Measurements from ENCODE around the gene PIPOX.

The PIPOX gene

DNA sequence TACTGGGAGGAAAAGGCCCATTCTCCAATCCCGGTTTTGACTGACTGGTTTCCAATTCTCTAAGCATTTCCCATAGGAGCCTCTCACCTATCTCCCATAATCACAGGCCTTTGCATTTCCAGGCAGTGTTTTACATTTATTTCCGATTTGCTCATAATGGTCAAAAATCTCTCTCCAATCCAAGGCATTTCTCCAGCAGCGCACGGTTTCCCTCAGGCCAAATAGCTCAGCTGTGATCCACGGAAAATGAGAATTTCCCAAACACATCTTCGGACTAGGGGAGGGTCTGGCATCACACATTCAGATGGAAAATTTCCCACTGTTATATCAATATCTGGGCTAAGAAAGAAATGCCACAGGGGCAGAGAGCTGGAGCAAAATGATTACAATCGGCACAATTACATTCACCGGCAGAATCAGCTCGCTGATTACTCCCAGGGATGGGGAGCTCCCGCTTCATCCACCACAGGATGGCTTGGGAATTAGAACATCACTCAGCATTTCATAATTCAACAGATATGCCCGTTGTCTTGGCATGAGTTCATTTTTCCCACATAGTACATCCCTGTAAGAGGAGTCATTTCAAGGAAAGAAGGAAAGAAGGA, 6.7 kb downstream of the PIPOX start:
- DNase-seq: no peak

DNA sequence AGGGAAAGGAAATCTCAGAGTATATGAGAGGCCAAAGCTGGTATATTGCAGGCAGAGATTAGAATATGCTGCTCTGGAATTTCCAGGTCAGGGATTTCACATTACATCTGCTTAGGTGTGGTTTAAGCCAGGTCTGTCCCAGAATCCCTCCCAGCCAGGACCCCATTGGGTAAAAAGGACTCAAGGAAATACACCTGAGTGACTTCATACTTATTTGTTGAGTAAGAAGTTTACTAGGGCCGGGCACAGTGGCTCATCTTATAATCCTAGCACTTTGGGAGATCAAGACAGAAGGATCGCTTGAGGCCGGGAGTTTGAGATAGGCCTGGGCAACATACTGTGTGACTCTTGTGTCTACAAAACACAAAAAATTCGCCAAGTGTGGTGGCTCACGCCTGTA, 7.2 kb downstream of the PIPOX start:
- DNase-seq: no peak

DNA sequence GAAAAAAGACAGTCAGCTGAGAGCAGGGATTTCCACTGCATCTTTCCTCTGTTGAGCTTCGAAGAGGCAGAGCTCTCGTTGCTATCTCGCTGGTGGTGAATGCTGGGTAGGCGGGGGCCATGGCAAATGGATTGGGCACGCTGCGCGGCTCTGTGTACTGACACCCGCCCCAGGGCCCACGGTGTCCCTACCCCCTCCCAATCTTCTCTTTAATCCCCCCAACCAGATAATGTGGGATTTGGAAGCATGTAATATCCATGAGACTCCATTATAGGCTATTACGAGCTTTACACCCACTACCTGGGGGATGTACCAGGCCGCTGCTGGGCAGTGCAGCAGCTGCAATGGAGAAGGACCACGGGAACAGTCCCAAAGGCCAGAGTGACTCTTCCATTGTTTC, 8.3 kb downstream of the PIPOX start:
- DNase-seq: no peak

DNA sequence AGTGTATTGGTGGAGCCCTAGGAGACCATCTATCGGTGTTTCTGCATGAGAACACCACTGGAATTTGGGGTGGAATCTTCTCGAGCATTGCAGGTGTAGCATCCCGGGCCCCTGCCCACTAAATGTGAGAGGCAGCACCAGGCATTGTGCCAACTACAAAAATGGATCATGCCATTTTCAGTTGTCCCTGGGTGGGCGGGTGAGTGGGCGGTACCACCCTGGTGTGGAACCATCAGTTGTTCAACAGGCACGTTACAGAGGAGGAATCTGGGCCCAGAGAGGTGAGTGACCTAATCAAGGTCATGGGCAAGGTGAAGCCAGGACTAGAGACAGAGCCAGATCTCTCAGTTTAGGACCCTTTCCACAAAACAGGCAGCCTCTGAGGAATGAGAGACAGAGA, 8.8 kb downstream of the PIPOX start:
- no peak for DNase-seq

DNA sequence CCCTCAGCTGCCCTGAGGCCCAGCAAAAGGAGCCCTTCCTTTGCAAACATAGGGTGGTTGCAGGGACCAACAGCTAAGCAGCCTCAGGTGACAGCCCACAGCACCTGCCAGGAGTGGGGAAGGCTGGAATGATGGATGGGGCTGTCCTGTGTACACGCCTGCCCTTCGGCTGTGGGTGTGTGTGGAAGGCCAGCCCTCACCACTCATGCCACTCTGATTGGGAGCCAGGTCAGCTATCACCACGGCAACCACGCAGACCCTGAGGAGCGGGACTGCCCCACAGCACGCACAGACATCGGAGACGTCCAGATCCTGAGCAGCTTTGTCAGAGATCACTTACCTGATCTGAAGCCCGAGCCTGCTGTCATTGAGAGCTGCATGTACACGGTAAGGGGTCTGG, 11.9 kb downstream of the PIPOX start:
- DNase-seq: no peak

DNA sequence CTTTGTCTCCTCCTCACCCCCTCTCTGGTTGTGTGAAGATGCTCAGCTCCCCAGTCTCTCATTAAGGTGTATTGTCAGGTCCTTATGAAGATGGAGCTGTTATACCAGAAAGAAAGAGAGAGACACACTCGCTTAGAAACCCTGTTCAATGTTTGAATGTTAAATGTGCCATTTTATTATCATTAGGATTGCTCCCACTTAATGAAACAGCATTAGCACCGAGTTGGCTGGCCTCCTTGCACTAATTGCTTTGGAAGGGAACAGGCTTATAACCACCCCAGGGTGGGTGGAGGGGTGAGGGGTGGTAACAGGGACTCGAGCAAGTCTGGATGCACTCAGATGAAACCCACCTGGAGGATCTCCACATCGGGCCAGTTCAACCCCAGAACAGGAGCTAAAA, 14.4 kb downstream of the PIPOX start:
- DNase-seq: no peak

DNA sequence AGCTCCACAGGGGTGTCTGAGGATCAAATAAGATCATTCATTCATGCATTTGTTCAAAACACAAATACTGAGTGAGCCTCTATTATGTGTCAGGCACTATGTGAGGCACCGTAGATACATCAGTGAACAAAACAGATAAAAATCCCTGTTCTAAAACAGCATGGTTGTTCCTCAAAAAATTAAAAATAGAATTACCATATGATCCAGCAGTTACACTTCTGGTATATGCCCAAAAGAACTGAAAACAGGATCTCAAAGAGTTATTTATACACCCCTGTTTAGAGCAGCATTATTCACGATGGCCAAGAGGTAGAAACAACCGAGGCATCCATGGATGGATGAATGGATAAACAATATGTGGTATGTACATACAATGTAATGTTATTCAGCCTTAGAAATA, 15.4 kb downstream of the PIPOX start:
- DNase-seq: no peak

DNA sequence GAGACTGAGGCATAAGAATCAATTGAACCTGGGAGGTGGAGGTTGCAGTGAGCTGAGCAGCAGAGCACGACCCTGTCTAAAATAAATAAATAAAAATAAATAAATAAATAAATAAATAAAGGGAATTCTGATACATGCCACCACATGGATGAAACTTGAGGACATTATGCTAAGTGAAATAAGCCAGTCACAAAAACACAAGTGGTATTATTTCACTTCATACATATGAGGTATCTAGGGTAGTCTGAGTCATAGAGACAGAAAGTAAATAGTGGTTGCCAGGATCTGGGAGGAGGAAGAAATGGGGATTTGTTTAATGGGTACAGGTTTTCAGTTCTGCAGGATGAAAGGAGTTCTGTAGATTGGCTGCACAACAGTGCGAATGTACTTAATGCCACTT, 16.3 kb downstream of the PIPOX start:
- no peak for DNase-seq

DNA sequence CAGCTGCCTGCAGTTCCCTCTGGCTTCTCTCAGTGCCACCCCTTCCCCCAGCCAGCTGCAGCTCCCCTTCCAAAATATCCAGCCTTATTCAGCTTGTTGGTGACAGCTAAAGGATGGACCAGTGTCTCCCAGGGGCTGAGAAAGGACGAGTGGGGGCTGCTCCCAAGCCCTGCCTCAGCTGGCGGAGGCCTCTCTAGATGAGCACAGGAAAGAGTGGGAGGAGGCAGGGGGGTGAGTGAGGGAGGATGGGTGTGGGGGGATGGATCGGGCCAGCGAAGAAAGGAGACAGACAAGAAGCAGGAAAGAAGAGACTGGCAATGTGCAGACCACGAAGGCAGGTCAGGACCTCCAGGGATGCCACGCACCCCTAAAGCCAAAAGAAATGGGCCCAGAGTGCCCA, 17.5 kb downstream of the PIPOX start:
- no peak for DNase-seq

DNA sequence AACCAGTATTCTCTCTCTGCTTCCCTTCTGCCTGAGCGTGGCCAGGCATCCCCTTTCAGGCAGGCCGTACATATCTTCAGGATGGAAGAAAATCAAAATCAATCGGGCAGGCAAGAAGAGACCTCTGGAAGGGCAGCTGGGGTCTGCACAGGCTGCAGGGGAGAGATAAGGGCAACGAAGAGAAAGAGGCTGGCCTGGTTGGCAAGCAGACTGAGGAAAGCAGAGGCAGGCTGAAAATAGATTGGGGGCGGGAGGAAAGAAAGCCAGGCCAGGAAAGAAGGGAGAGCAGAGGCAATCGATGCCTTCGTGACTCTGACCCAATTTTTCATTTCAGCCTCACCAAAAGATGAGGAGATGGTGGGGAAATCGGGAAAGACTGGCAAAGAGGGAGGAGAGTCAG, 18.1 kb downstream of the PIPOX start:
- no peak for DNase-seq

DNA sequence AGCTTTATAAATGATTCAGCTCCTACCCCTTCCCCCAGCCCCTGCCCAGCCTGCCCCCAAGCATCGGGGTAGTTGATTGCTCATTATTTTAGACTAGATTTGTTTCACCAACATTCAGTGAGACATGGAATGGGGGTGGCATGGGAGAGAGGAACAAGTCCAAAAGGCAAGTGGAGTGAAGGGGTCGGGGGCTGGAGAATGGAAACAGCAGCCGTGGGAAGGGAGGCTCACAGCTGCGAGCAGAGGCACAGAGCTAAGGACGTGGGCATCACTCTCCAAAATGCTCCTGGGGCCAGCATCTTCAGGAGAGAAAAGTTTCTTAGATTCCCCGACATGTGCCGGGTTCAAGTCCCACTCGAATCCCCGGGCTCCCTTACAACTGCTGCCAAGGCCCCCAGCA, 19.3 kb downstream of the PIPOX start:
- no peak for DNase-seq

DNA sequence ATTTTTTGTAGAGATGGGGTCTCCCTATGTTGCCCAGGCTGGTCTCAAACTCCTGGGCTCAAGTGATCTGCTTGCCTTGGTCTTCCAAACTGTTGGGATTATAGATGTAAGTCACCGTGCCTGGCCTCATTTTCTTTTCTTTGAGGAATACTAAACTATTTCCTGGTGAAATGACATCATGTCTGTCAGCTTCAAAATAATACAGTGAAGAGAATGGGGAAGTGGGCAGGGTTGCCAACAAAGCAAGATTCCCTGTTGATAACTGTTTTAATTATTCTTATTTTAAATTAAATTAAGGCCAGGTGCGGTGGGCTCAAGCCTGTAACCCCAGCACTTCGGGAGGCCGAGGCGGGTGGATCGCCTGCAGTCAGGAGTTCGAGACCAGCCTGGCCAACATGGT, 21.1 kb downstream of the PIPOX start:
- DNase-seq: no peak

DNA sequence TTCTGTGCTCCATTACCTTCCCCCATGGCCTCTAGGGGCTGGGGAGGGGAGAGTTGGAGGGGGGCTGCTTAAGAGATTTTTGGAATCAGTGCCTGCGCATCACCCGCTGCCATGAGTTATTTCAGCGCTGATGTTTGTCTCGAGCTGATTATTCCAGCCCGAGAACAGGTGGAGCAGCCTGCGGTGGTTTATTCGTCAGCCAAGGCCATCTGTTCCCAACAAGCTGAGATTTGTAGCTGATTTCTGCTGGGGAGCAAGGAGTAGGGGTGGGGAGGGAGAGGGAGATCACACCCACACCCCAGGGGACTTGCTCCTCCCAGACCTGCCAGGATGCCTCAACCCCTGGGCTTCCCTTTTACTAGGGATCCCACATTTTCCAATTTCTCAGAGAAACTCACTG, 23.1 kb downstream of the PIPOX start:
- no peak for DNase-seq

DNA sequence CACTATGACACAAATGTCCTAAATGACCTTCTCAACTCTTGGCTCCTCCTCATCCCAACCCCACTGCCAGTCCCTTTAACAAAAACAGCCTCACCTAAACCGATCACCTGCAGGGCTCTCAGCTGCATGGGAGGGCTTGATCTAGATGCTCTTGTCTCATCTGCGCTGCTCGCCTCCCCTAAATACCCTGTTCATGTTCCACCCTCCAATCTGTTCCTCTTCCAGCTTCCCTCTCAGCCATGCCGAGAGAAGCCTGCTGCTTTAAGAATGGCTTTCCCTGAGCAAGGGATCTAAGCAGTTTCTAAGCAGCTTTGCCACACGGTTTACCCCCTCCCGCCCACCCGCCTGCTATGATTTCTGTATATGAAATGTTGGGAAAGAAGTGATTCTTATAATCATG, 23.7 kb downstream of the PIPOX start:
- no peak for DNase-seq

DNA sequence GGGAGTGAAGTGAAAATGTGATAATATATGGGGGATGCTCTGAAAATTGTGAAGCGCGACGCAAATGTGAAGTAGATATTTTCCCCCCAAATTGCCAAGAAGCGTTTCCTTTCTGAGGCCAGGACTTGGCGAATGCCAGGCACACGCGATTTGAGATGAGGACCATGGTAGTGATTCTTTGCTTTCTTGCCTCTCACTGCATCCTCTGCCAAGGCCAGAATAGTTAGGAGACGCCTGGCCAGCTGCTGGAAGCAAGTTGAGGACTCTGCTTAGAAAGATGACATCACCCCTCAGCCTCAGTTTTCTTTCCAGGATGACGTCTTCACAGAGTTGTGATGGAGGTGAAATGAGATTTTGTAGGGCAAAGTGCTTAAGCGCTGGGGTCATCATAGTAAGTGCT, 25.9 kb downstream of the PIPOX start:
- no peak for DNase-seq

DNA sequence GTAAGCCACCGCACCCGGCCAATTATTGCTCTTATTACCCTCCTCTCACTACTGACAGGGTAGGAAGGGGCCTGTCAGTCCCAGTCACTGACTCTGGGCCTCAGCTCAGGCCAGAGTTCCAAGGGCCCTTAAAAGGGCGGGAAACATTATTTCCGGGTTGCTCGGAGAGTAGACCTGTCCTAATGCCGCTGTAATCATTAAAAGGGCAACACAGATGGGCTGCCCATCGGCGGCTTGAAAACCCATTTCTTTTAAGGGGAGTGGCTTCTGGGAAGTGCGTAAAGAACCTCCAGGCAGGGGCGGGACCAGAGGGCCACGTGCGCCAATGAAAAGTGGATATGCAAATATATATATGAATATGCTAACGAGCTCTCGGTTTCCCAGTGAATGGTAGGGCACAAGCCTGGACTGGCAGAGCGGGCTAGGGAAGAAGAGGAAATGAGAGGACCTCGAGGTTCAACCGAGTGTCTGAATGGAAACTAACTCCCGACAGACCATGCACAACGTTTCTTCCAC, 26.6 kb downstream of the PIPOX start:
- no peak for DNase-seq

DNA sequence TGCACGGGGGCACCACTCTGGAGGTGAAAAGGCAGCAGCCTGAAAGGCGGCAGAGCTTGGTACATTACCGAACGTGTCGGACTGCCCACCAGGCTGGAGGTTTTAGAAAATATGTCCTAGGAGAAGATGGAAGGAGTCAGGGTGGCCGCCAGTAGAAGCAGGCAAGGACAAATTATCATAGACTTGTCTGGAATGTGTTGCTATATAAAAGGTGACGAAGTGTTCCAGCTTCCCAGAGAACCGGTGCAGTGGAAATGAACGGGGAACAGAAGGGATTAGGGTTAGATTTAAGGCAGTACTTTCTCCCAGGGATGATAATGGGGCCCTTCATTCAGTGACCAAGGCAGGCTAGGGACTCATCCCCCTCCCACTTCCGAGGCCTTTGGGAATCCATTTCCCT, 27.4 kb downstream of the PIPOX start:
- no peak for DNase-seq

DNA sequence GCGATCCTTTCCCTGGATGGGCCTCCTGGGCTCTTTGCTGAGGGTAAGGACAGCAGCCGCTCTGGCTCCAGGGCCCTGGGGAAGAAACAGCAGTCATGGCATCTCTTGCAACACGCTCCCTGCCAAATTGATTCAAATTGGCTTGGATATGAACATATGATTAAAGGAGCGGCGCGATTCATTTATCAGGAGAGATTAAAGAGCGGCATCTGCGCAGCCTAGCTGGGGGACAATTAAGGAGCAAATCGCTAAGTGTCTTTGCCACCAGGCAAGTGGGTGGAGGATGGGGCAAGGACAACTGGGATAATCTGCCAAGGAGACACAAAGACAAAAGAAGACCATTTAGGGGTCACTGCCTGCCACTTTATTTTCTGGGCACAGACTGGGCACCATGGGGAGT, 27.8 kb downstream of the PIPOX start:
- DNase-seq: no peak

DNA sequence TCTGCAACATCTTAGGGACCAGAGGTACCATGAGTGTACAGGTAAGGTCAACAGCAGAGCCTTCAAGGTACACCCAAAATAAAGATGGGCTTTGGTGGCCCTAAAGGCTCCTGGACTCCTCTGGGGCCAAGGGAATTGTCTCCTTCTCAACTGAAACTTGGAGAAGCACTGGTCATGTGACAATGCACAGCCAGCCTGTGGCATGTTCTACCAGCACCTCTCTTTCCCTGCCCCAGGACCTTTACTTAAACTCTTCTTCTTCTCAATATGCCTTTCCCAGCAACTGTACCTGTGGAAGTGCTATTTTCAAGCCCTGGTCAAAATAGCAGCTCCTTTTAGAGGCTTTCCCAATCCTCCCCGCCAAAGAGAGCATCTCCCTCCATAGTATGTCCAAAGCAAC, 28.4 kb downstream of the PIPOX start:
- DNase-seq: no peak

DNA sequence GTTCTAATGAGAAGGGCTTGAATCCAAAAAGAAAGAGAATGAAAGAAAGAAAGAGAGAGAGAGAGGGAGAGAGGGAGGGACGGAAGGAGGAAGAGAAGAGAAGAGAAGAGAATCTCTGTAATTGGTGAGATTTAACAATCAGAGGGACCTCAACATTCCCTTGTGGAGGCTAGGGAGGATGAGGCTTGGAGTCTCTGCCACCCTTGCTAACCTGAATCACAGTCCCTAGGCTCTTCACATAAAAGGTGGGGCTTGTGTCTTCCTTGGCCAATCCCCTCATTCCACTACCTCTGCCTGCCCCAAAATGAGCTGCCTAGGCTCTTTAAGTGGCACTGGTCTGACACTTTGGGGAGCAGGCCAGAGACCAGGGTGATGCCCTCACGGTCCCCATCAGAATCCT, 30.1 kb downstream of the PIPOX start:
- DNase-seq: no peak

DNA sequence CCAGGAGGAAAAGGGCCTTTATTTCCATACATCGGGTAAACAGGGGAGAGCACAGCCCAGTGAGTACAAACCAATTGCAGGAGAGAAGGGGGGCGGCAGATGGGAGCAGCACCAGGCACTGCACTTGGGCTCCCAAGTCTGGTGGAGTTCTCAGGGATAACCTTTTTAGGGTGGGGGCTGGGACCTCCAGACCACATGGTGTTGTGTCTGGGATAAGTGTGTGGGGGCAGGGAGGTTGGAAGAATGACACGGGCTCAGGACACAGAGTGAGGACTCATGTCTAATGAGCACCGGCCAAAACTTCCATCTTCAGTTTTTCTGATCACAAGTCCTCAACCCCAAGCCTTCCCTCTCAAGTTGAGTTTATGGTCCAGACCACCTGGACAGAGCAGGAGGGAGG, 30.6 kb downstream of the PIPOX start:
- no peak for DNase-seq

DNA sequence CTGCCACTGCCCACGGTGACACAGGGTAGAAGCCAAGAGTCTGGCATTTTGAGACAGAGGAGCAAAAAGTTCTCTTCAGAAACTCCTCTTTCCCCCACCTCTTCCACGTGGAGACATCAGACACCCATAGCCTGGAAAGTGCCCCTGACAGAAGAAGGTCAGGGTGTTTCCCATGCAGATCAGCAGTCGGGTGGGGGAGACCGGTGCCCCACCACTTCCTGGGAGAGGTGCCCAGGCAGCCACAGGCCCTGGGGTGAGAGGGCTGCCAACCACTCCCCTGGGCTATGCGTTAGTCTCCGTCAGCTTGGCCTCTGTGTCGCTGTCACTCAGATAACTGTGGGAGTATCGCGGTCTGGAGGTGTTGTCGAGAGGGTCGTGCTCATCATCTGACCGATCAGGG, 31.5 kb downstream of the PIPOX start:
- DNase-seq: no peak

DNA sequence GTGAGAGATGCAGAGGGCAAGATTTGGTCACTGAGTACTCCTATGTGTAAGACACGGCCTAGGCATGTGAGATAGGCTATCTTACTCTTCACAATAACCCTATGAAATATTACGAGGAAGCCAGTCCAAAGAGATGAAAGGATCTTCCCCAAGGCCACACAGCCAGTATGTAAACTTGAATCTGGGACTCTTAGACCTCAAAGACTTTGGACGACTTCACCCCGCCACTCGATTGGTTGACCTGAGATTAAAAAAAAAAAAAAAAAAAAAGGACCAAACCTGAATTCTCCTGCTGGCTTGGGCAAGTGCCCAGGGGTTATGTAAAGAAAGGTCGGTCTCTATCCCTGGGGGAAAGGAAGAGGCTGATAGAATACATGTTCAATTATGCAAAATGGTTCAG, 33.1 kb downstream of the PIPOX start:
- no peak for DNase-seq

DNA sequence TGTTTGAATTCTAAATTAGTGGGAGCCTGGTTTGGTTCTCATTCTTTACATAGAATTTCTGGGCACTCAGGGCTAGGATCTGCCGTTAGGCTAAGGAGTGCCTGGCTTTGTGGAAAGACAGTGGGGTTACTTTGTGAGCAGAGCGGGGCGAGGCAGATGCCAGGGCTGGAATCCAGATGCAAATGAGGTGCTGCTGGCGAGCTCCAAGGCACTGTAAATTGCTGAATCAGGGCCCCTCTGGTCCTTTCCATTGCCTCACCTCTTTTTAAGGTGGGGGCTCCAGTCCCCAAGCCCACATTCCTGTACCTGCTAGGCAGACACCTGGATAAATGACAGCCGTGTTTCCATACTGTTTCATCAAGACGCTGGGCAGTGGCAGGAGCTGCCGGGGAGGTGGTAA, 33.8 kb downstream of the PIPOX start:
- DNase-seq: no peak

DNA sequence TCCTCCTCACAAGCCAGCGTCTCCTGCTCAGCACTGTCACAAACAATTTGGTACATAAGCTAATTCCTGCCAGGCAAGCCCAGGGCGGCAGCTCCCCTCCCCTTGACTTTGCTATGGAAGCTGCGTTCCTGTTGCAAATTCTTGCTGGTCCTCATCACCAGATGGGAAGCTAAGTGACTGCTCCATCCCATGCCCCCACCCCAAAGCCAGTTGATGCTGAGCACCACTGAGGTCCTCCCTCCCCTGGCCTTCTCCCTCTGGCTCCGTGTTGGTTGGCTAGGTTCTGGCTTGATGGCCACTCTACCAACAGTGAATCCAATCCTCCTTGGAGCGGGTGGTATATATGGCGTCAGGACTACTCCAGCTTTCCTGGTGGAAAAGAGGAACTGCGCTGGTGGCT, 34.4 kb downstream of the PIPOX start:
- DNase-seq: no peak

Data from CD4-positive, alpha-beta T cell treated with Interleukin-17A for 4 hours (primary cell).